HepG2 (cell line): ENCODE results near the gene ERLIN1. TPM values are rescaled to one million over a fixed set of nuclear protein-coding genes. Genes with fewer than 3 reads are reported as not detected.
A peak's percentile ranks its signal among the peaks of the same experiment; 100 is the strongest.

Source experiments
- CENPT ChIP-seq: sonication (generic); formaldehyde crosslinking; IDR thresholded peaks from 2 replicates; pipeline ENCODE4 v1.8.0; 2022; ENCODE audit warnings: low read depth, mild to moderate bottlenecking, moderate library complexity, missing genetic modification reagents
- HDAC2 ChIP-seq: sonication (generic); formaldehyde crosslinking; IDR thresholded peaks from 2 replicates; pipeline ENCODE4 v1.4.0; 2020; ENCODE audit warnings: missing genetic modification reagents
- HMG20B ChIP-seq: conservative IDR thresholded peaks from 2 replicates; pipeline ENCODE4 v1.6.1; 2016; ENCODE audit warnings: missing genetic modification reagents, missing compliant biosample characterization
- JUND ChIP-seq: sonication (generic); formaldehyde crosslinking; IDR thresholded peaks from 2 replicates; pipeline ENCODE4 v1.8.0; 2022; ENCODE audit warnings: mild to moderate bottlenecking, missing genetic modification reagents
- KLF16 ChIP-seq, 2 experiments: sonication (generic) in 1 of 2; formaldehyde crosslinking in 1 of 2; IDR thresholded peaks; 2 replicates each; pipeline versions ENCODE4 v1.6.1 to v1.8.0; 2016 to 2023; ENCODE audit warnings: missing genetic modification reagents in 2 of 2, missing compliant biosample characterization in 1 of 2
- MAF1 ChIP-seq: sonication (generic); formaldehyde crosslinking; IDR thresholded peaks from 2 replicates; pipeline ENCODE4 v1.5.0; 2020; ENCODE audit warnings: missing genetic modification reagents, borderline replicate concordance
- MTA1 ChIP-seq: sonication (generic); formaldehyde crosslinking; IDR thresholded peaks from 2 replicates; pipeline ENCODE4 v1.4.0; 2020; ENCODE audit warnings: missing genetic modification reagents, mild to moderate bottlenecking, borderline replicate concordance
- MXI1 ChIP-seq: IDR thresholded peaks from 3 replicates; pipeline ENCODE4 v1.6.1; 2012; ENCODE audit warnings: low read depth, low read length, inconsistent platforms, borderline replicate concordance
- MZF1 ChIP-seq: sonication (generic); formaldehyde crosslinking; IDR thresholded peaks from 2 replicates; pipeline ENCODE4 v1.8.1; 2023; ENCODE audit warnings: mild to moderate bottlenecking, missing genetic modification reagents, borderline replicate concordance
- NFKBIZ ChIP-seq: IDR thresholded peaks from 2 replicates; pipeline ENCODE4 v1.6.1; 2018; ENCODE audit warnings: missing genetic modification reagents, missing compliant biosample characterization
- RFX5 ChIP-seq: IDR thresholded peaks from 2 replicates; pipeline ENCODE4 v1.6.1; 2011; ENCODE audit warnings: low read depth, low read length, improper control_type of control experiment
- RFXANK ChIP-seq: IDR thresholded peaks from 2 replicates; pipeline ENCODE4 v1.6.1; 2016
- SMARCE1 ChIP-seq: fragments of 450-650 bp; IDR thresholded peaks from 2 replicates; pipeline ENCODE4 v1.6.1; 2017; ENCODE audit warnings: borderline replicate concordance
- SUZ12 ChIP-seq: fragments of 150-350 bp; IDR thresholded peaks from 2 replicates; pipeline ENCODE4 v1.6.1; 2014; ENCODE audit warnings: low read depth, low read length
- TAF15 ChIP-seq: fragments of 200-400 bp; formaldehyde crosslinking; IDR thresholded peaks from one replicate; pipeline ENCODE4 v1.6.1; 2018; ENCODE audit warnings: mild to moderate bottlenecking, low read depth, low read length; ENCODE audit not compliant: poor library complexity, severe bottlenecking
- ZNF136 ChIP-seq: sonication (generic); formaldehyde crosslinking; IDR thresholded peaks from 2 replicates; pipeline ENCODE4 v1.8.1; 2022; ENCODE audit warnings: low read depth, mild to moderate bottlenecking, moderate library complexity, missing genetic modification reagents
- ZNF331 ChIP-seq: sonication (generic); formaldehyde crosslinking; IDR thresholded peaks from 2 replicates; pipeline ENCODE4 v1.4.0; 2020; ENCODE audit warnings: missing genetic modification reagents
- ZNF609 ChIP-seq: sonication (generic); formaldehyde crosslinking; IDR thresholded peaks from 2 replicates; pipeline ENCODE4 v1.4.0; 2020; ENCODE audit warnings: mild to moderate bottlenecking, missing genetic modification reagents, borderline replicate concordance
- ZNF773 ChIP-seq: sonication (generic); formaldehyde crosslinking; IDR thresholded peaks from 2 replicates; pipeline ENCODE4 v1.4.0; 2020; ENCODE audit warnings: missing genetic modification reagents, borderline replicate concordance
- polyA plus RNA-seq, 8 experiments: library from polyadenylated mRNA; depleted of rRNA in 3 of 8; stranded (reverse) in 7 of 8; unstranded in 1 of 8; fragments of >200 nt; fragmentation: Illumina TruSeq in 4 of 8; extraction: Trizol in 4 of 8; gene quantifications; 2 replicates each; pipeline versions ENCODE4 v1.2.1 to v1.2.3, GENCODE V29; 2011 to 2016; ENCODE audit warnings: low read depth in 4 of 8, missing spikeins in 1 of 8, mixed read lengths in 1 of 8; ENCODE audit not compliant: insufficient read depth in 1 of 8
- total RNA-seq, 5 experiments: library from RNA; depleted of rRNA; stranded (reverse); fragments of >200 nt; fragmentation: Illumina TruSeq; extraction: Trizol; gene quantifications; 2 replicates each; pipeline ENCODE4 v1.2.3, GENCODE V29; 2016; ENCODE audit warnings: low read depth in 1 of 5
- TF ChIP-seq, protein P1 (sequence below): IDR thresholded peaks from 2 replicates; pipeline ENCODE4 v1.6.1; 2016; ENCODE audit warnings: control low read depth
- TF ChIP-seq, protein P2 (sequence below): sonication (generic); formaldehyde crosslinking; IDR thresholded peaks from 2 replicates; pipeline ENCODE4 v1.5.1; 2020; ENCODE audit warnings: mild to moderate bottlenecking, missing genetic modification reagents

Gene ERLIN1
- total and polyA plus RNA-seq, 2 of the 13 experiments (the other 11 are each of a cell fraction or from before 2014, with no cell fraction given), result 56.8 to 69.3 TPM

GRCh38 chr10:100101192-100102076 lies 84.4 kb downstream of the ERLIN1 start (continued):
- TF ChIP-seq HMG20B (CRISPR knock-in tag), result peak; percentile 86; the same call in 1 of the 2 replicates
- peak; percentile 54; the same call in 1 of the 2 replicates for TF ChIP-seq MAF1 (CRISPR knock-in tag)
- TF ChIP-seq, protein P1, sequence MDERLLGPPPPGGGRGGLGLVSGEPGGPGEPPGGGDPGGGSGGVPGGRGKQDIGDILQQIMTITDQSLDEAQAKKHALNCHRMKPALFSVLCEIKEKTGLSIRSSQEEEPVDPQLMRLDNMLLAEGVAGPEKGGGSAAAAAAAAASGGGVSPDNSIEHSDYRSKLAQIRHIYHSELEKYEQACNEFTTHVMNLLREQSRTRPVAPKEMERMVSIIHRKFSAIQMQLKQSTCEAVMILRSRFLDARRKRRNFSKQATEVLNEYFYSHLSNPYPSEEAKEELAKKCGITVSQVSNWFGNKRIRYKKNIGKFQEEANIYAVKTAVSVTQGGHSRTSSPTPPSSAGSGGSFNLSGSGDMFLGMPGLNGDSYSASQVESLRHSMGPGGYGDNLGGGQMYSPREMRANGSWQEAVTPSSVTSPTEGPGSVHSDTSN, result peak; percentile 38; the same call in 1 of the 2 replicates
- TF ChIP-seq ZNF609, result peak; percentile 97
- TF ChIP-seq SMARCE1, result no peak
- peak; percentile 98 for TF ChIP-seq HDAC2 (CRISPR knock-in tag)
- no peak for TF ChIP-seq SUZ12
- peak; percentile 92 for TF ChIP-seq NFKBIZ (CRISPR knock-in tag)
- TF ChIP-seq CENPT (CRISPR knock-in tag), result no peak
- TF ChIP-seq KLF16 (CRISPR knock-in tag; IDR thresholded peaks at IDR 0.05), result 0 out of 4 replicates have a peak, but pooled peaks of 1 of the 2 experiments have one; percentile 71
- TF ChIP-seq ZNF136 (CRISPR knock-in tag), result no peak
- peak; percentile 83; the same call in 2 of the 3 replicates for TF ChIP-seq MXI1
- peak; percentile 89 for TF ChIP-seq RFX5
- TF ChIP-seq MTA1, result no peak; the same call in 1 of the 2 replicates
- no peak for TF ChIP-seq ZNF773 (CRISPR knock-in tag)
- peak; percentile 93 for TF ChIP-seq ZNF331
- peak; percentile 91; the same call in 1 of the 2 replicates for TF ChIP-seq RFXANK (CRISPR knock-in tag)
- TF ChIP-seq MZF1 (CRISPR knock-in tag), result no peak
- TF ChIP-seq TAF15, result no peak
- TF ChIP-seq, protein P2, sequence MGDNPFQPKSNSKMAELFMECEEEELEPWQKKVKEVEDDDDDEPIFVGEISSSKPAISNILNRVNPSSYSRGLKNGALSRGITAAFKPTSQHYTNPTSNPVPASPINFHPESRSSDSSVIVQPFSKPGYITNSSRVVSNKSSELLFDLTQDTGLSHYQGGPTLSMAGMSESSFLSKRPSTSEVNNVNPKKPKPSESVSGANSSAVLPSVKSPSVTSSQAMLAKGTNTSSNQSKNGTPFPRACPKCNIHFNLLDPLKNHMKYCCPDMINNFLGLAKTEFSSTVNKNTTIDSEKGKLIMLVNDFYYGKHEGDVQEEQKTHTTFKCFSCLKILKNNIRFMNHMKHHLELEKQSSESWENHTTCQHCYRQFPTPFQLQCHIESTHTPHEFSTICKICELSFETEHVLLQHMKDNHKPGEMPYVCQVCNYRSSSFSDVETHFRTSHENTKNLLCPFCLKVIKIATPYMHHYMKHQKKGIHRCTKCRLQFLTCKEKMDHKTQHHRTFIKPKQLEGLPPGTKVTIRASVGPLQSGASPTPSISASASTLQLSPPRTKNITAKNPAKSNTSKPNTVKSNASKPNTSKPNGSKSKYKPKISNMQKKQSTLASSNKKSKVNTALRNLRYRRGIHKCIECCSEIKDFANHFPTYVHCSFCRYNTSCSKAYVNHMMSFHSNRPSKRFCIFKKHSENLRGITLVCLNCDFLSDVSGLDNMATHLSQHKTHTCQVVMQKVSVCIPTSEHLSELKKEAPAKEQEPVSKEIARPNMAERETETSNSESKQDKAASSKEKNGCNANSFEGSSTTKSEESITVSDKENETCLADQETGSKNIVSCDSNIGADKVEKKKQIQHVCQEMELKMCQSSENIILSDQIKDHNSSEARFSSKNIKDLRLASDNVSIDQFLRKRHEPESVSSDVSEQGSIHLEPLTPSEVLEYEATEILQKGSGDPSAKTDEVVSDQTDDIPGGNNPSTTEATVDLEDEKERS (CRISPR knock-in tag), result peak; percentile 65; the same call in 1 of the 2 replicates
- TF ChIP-seq JUND (CRISPR knock-in tag), result peak; percentile 80
